ENCODE results near the gene CPSF3. TPM values are rescaled to one million over a fixed set of nuclear protein-coding genes. Genes with fewer than 3 reads are reported as not detected.

Gene CPSF3
- total RNA-seq, 5 donors from 2014 or later (not counting 1 experiment from before 2014, with no cell fraction given) = 16.0 to 25.1 (median 21.3) TPM

GRCh38 chr2:9401646-9402371, 21.6 kb upstream of the CPSF3 start:
- Mint-ChIP-seq H3K27ac (no peak overlapping the region), H3K27me3 (no peaks in the 10 kb centered on the region), H3K4me3 (no peak overlapping the region), H3K4me1 (peaks cover 5 to 9% (median 6%) of the 10 kb centered on the region in 3 donors), H3K9me3 (no peaks in the 10 kb centered on the region), H3K36me3 (peaks cover 5% of the 10 kb centered on the region)
- DNase-seq (no peak), ATAC-seq (replicated peaks in 1 of 4) (no peak)
- peaks cover 0 to 5% of the 10 kb centered on the region in 2 experiments for H3K4me1 ChIP-seq (ENCODE audit: control insufficient read depth in 1 of 2, extremely low read depth in 1 of 2, insufficient read depth in 2 of 2, low read length in 2 of 2)
- H3K27me3 ChIP-seq (replicated peaks in 1 of 2; ENCODE audit: control insufficient read depth in 2 of 2, extremely low read depth in 1 of 2, insufficient read depth in 2 of 2, low read length in 1 of 2) = peaks cover 0 to 9% of the 10 kb centered on the region in 2 experiments
- H3K36me3 ChIP-seq (ENCODE audit: control insufficient read depth in 2 of 2, extremely low read depth in 1 of 2, insufficient read depth in 1 of 2, low read length in 1 of 2) = peaks cover 0 to 8% of the 10 kb centered on the region in 2 donors
- WGBS (ENCODE audit: insufficient coverage) = 90% methylated on average over 17 of the region's 19 CpGs
- no peaks in the 10 kb centered on the region for H3K9me3 ChIP-seq
- H3K27ac ChIP-seq (ENCODE audit: low read length) = no peak overlapping the region
- no peak overlapping the region for H3K4me3 ChIP-seq (ENCODE audit: control insufficient read depth in 1 of 2, extremely low read depth in 1 of 2, low read length in 1 of 2)
- ChIA-PET POLR2A (interaction anchor here in 1 of 2 donors (0.5 kb wide), 1 partner anchor 484 kb away, joined by 13 read pairs; no protein-coding TSS in a partner anchor), CTCF (interaction anchor here (0.5 to 0.6 kb wide), 2 partner anchors 130 to 1627 kb away, joined by 3 read pairs; no protein-coding TSS in a partner anchor)

- H3K36me3 Mint-ChIP-seq = peaks cover 22% of the 10 kb centered on the region
- H3K4me1 Mint-ChIP-seq = peaks cover 5 to 9% (median 6%) of the 10 kb centered on the region in 3 donors
- H3K27me3 ChIP-seq (replicated peaks in 1 of 2; ENCODE audit: control insufficient read depth in 2 of 2, extremely low read depth in 1 of 2, insufficient read depth in 2 of 2, low read length in 1 of 2) = no peaks in the 10 kb centered on the region
- no peak overlapping the region for H3K4me3 Mint-ChIP-seq
- no peaks in the 10 kb centered on the region for H3K9me3 Mint-ChIP-seq
- H3K9me3 ChIP-seq = no peaks in the 10 kb centered on the region
- ChIA-PET CTCF (no interaction called here), POLR2A (no interaction called here)
- H3K4me1 ChIP-seq (ENCODE audit: control insufficient read depth in 1 of 2, extremely low read depth in 1 of 2, insufficient read depth in 2 of 2, low read length in 2 of 2) = peaks cover 0 to 5% of the 10 kb centered on the region in 2 experiments
- no CpG with 5 or more reads among the region's 2 CpGs for WGBS (ENCODE audit: insufficient coverage)
- peak overlapping the region in 1 of 2 donors; percentile 39 for H3K27ac Mint-ChIP-seq
- peaks cover 3 to 27% of the 10 kb centered on the region in 2 donors for H3K36me3 ChIP-seq (ENCODE audit: control insufficient read depth in 2 of 2, extremely low read depth in 1 of 2, insufficient read depth in 1 of 2, low read length in 1 of 2)
- H3K27me3 Mint-ChIP-seq = no peaks in the 10 kb centered on the region
- no peak overlapping the region for H3K27ac ChIP-seq (ENCODE audit: low read length)
- DNase-seq (no peak), ATAC-seq (replicated peaks in 1 of 4) (no peak)
- H3K4me3 ChIP-seq (ENCODE audit: control insufficient read depth in 1 of 2, extremely low read depth in 1 of 2, low read length in 1 of 2) = no peak overlapping the region
These were observed 19.5 kb upstream of the CPSF3 start for GRCh38 chr2:9403924-9404323.

GRCh38 chr2:9404451-9404850, 19.0 kb upstream of the CPSF3 start:
- Histone ChIP-seq H3K9me3 (no peaks in the 10 kb centered on the region), H3K4me3 (ENCODE audit: control insufficient read depth in 1 of 2, extremely low read depth in 1 of 2, low read length in 1 of 2) (no peak overlapping the region), H3K27ac (ENCODE audit: low read length) (no peak overlapping the region), H3K36me3 (ENCODE audit: control insufficient read depth in 2 of 2, extremely low read depth in 1 of 2, insufficient read depth in 1 of 2, low read length in 1 of 2) (peaks cover 4 to 31% of the 10 kb centered on the region in 2 donors), H3K4me1 (ENCODE audit: control insufficient read depth in 1 of 2, extremely low read depth in 1 of 2, insufficient read depth in 2 of 2, low read length in 2 of 2) (peaks cover 0 to 5% of the 10 kb centered on the region in 2 experiments), H3K27me3 (replicated peaks in 1 of 2; ENCODE audit: control insufficient read depth in 2 of 2, extremely low read depth in 1 of 2, insufficient read depth in 2 of 2, low read length in 1 of 2) (no peaks in the 10 kb centered on the region)
- ChIA-PET CTCF (no interaction called here), POLR2A (no interaction called here)
- H3K27ac Mint-ChIP-seq = no peak overlapping the region
- DNase-seq (no peak), ATAC-seq (replicated peaks in 1 of 4) (no peak)
- WGBS (ENCODE audit: insufficient coverage) = no CpG with 5 or more reads among the region's 4 CpGs
- H3K27me3 Mint-ChIP-seq = no peaks in the 10 kb centered on the region
- no peaks in the 10 kb centered on the region for H3K9me3 Mint-ChIP-seq
- H3K36me3 Mint-ChIP-seq = peaks cover 24% of the 10 kb centered on the region
- no peak overlapping the region for H3K4me3 Mint-ChIP-seq
- peaks cover 5 to 9% (median 6%) of the 10 kb centered on the region in 3 donors for H3K4me1 Mint-ChIP-seq

- CTCF ChIA-PET = no interaction called here
- H3K27me3 Mint-ChIP-seq = no peaks in the 10 kb centered on the region
- WGBS (ENCODE audit: insufficient coverage) = 100% methylated on average over 1 of the region's 2 CpGs
- H3K4me3 ChIP-seq (ENCODE audit: control insufficient read depth in 1 of 2, extremely low read depth in 1 of 2, low read length in 1 of 2) = no peak overlapping the region
- H3K9me3 ChIP-seq = no peaks in the 10 kb centered on the region
- H3K4me1 ChIP-seq (ENCODE audit: control insufficient read depth in 1 of 2, extremely low read depth in 1 of 2, insufficient read depth in 2 of 2, low read length in 2 of 2) = peaks cover 0 to under 1% of the 10 kb centered on the region in 2 experiments
- ATAC-seq (replicated peaks in 1 of 4) = no peak
- H3K27ac ChIP-seq (ENCODE audit: low read length) = no peak overlapping the region
- peaks cover 2 to 6% (median 3%) of the 10 kb centered on the region in 3 donors for H3K4me1 Mint-ChIP-seq
- DNase-seq = no peak
- H3K36me3 Mint-ChIP-seq = peaks cover 24% of the 10 kb centered on the region
- no peak overlapping the region for H3K4me3 Mint-ChIP-seq
- no peaks in the 10 kb centered on the region for H3K27me3 ChIP-seq (replicated peaks in 1 of 2; ENCODE audit: control insufficient read depth in 2 of 2, extremely low read depth in 1 of 2, insufficient read depth in 2 of 2, low read length in 1 of 2)
- POLR2A ChIA-PET = no interaction called here
- H3K27ac Mint-ChIP-seq = no peak overlapping the region
- no peaks in the 10 kb centered on the region for H3K9me3 Mint-ChIP-seq
- H3K36me3 ChIP-seq (ENCODE audit: control insufficient read depth in 2 of 2, extremely low read depth in 1 of 2, insufficient read depth in 1 of 2, low read length in 1 of 2) = peaks cover 4 to 37% of the 10 kb centered on the region in 2 donors
These were observed 17.8 kb upstream of the CPSF3 start for GRCh38 chr2:9405636-9406035.

GRCh38 chr2:9406529-9407362, 16.7 kb upstream of the CPSF3 start:
- H3K4me3 Mint-ChIP-seq = no peak overlapping the region
- Histone ChIP-seq H3K9me3 (no peaks in the 10 kb centered on the region), H3K4me1 (ENCODE audit: control insufficient read depth in 1 of 2, extremely low read depth in 1 of 2, insufficient read depth in 2 of 2, low read length in 2 of 2) (no peaks in the 10 kb centered on the region), H3K36me3 (ENCODE audit: control insufficient read depth in 2 of 2, extremely low read depth in 1 of 2, insufficient read depth in 1 of 2, low read length in 1 of 2) (peaks cover 4 to 45% of the 10 kb centered on the region in 2 donors), H3K27ac (ENCODE audit: low read length) (no peak overlapping the region), H3K27me3 (replicated peaks in 1 of 2; ENCODE audit: control insufficient read depth in 2 of 2, extremely low read depth in 1 of 2, insufficient read depth in 2 of 2, low read length in 1 of 2) (no peaks in the 10 kb centered on the region), H3K4me3 (ENCODE audit: control insufficient read depth in 1 of 2, extremely low read depth in 1 of 2, low read length in 1 of 2) (no peak overlapping the region)
- CTCF ChIA-PET = no interaction called here
- no peak overlapping the region for H3K27ac Mint-ChIP-seq
- H3K9me3 Mint-ChIP-seq = no peaks in the 10 kb centered on the region
- no peaks in the 10 kb centered on the region for H3K27me3 Mint-ChIP-seq
- DNase-seq (no peak), ATAC-seq (replicated peaks in 1 of 4) (no peak)
- 93% methylated on average over 8 of the region's 13 CpGs for WGBS (ENCODE audit: insufficient coverage)
- H3K36me3 Mint-ChIP-seq = peaks cover 31% of the 10 kb centered on the region
- no peaks in the 10 kb centered on the region for H3K4me1 Mint-ChIP-seq
- POLR2A ChIA-PET = no interaction called here

GRCh38 chr2:9407363-9407811, 16.1 kb upstream of the CPSF3 start:
- H3K4me1 Mint-ChIP-seq = no peaks in the 10 kb centered on the region
- DNase-seq (no peak), ATAC-seq (replicated peaks in 1 of 4) (no peak)
- H3K27me3 ChIP-seq (replicated peaks in 1 of 2; ENCODE audit: control insufficient read depth in 2 of 2, extremely low read depth in 1 of 2, insufficient read depth in 2 of 2, low read length in 1 of 2) = no peaks in the 10 kb centered on the region
- POLR2A ChIA-PET = no interaction called here
- H3K36me3 Mint-ChIP-seq = peaks cover 36% of the 10 kb centered on the region
- CTCF ChIA-PET = no interaction called here
- no peak overlapping the region for H3K4me3 ChIP-seq (ENCODE audit: control insufficient read depth in 1 of 2, extremely low read depth in 1 of 2, low read length in 1 of 2)
- H3K4me1 ChIP-seq (ENCODE audit: control insufficient read depth in 1 of 2, extremely low read depth in 1 of 2, insufficient read depth in 2 of 2, low read length in 2 of 2) = no peaks in the 10 kb centered on the region
- H3K9me3 Mint-ChIP-seq = no peaks in the 10 kb centered on the region
- H3K27me3 Mint-ChIP-seq = no peaks in the 10 kb centered on the region
- H3K4me3 Mint-ChIP-seq = no peak overlapping the region
- H3K27ac ChIP-seq (ENCODE audit: low read length) = no peak overlapping the region
- WGBS (ENCODE audit: insufficient coverage) = 95% methylated on average over 8 of the region's 8 CpGs
- no peaks in the 10 kb centered on the region for H3K9me3 ChIP-seq
- H3K36me3 ChIP-seq (ENCODE audit: control insufficient read depth in 2 of 2, extremely low read depth in 1 of 2, insufficient read depth in 1 of 2, low read length in 1 of 2) = peaks cover 4 to 49% of the 10 kb centered on the region in 2 donors
- no peak overlapping the region for H3K27ac Mint-ChIP-seq

Measured in T-cell (primary cell).